OCI-LY1 (cell line): ENCODE results near the gene RMND5A.

Source experiments
- CTCF ChIP-seq: fragments of 200-600 bp; sonication (generic), shearing (Covaris generic); IDR thresholded peaks from 2 replicates; pipeline ENCODE4 v1.5.1; 2017; ENCODE audit warnings: mild to moderate bottlenecking, antibody characterized with exemption, low read length, moderate library complexity, mixed read lengths
- EZH2 ChIP-seq: fragments of 200-600 bp; sonication (generic), shearing (Covaris generic); IDR thresholded peaks from 2 replicates; pipeline ENCODE4 v1.8.0; 2017; ENCODE audit warnings: borderline replicate concordance, mixed run types, mild to moderate bottlenecking, antibody characterized with exemption, low read length, moderate library complexity, mixed read lengths

GRCh38 chr2:86774862-86775261, 54.8 kb downstream of the RMND5A start:
- TF ChIP-seq CTCF (no peak), EZH2 (no peak)
